Stimulated activated CD4-positive, alpha-beta T cell treated with anti-CD3 and anti-CD28 coated beads, Interleukin-2, amount 100 ng/mL, for 24 hours (primary cell): ENCODE measurements around the gene LYRM4.

Experiments used
- DNase-seq, 2 donors: peaks; one replicate each; pipeline ENCODE4 v3.0.0-alpha.2; 2020

The LYRM4 gene

GRCh38 chr6:5241252-5241651 is 19.5 kb downstream of the LYRM4 start:
- DNase-seq: no peak

- DNase-seq: no peak
These were observed 22.4 kb downstream of the LYRM4 start for GRCh38 chr6:5238336-5238735.

- no peak for DNase-seq
These were observed 22.9 kb downstream of the LYRM4 start for GRCh38 chr6:5237805-5238204.

- no peak for DNase-seq
These were observed 24.9 kb downstream of the LYRM4 start for GRCh38 chr6:5235830-5236229.

DNA sequence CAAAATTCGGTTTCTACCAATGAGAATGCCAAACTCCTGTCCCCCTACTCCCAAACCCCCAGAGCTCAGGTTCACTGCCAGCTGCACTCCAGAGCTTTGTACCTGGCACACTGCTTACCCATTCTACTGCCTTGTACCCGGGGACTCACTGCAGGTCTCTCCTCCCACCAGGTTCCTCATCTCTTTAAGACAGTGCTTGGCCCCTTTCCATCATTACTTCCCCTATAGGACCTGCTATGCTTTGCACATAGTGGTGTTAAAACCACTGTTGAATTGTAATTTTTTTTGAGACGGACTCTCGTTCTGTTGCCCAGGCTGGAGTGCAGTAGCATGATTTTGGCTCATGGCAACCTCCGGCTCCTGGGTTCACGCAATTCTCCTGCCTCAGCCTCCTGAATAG is 25.9 kb downstream of the LYRM4 start:
- no peak for DNase-seq

DNA sequence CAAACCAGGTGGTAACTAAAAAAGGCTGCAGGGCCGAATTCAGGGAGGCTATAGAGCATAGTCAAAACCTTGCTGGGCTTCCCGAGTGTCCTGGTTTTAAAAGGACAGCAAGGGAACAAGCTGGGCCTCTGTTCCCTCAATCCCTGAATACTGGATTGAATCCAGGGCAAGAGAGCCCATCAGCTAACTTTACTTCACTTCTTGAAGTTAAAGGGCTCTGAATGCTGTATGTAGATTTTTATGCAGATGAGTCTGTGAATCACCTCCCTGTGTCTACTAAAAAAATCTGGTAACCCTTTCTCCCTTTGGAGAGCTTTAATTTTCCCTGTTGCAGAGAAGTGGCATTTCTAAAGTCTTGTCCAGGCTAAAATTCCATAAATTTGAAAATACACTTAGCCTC is 29.5 kb downstream of the LYRM4 start:
- DNase-seq: no peak

DNA sequence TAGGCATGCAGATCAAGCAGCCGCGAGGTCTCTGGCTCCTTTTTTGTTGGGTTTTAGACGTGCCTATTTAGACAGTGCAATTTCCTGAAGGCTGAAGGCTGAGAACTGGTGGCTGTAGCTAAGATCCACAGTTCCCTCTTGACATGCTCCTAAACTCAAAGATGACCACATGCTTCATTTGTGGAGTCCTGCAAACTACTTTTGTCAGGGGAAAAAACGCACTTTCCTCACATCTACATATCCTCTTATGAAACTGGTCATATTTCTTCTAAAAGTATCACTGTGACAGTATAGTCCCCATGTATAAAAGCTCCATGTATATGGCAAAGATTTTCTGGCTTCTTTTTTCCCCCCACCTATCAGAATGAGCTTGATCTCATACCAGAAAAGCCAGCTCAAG is 30.7 kb downstream of the LYRM4 start:
- DNase-seq: no peak

DNA sequence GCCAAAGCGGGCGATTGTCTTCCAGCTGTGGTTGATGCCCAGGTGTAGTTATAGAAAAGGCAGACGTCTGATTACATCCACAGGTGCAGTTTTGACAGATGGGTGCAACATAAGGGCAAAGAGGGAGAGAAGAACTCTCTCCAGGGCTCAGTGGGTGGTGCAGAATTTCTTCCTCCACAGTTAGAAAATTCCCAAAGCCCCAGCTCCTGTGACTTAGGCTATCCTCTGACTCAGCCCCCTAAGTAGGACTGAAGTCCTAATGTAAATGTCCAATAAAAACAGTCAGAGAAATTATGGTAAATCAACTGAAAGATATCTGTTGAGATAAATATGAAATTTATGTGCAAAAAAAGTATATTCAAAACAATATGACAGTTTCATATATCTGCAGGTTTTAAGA is 31.4 kb downstream of the LYRM4 start:
- no peak for DNase-seq

GRCh38 chr6:5223309-5223708 is 37.4 kb downstream of the LYRM4 start:
- DNase-seq: no peak

GRCh38 chr6:5220443-5220842 is 40.3 kb downstream of the LYRM4 start:
- DNase-seq: no peak

GRCh38 chr6:5219011-5219691 is 41.6 kb downstream of the LYRM4 start:
- DNase-seq: no peak

DNA sequence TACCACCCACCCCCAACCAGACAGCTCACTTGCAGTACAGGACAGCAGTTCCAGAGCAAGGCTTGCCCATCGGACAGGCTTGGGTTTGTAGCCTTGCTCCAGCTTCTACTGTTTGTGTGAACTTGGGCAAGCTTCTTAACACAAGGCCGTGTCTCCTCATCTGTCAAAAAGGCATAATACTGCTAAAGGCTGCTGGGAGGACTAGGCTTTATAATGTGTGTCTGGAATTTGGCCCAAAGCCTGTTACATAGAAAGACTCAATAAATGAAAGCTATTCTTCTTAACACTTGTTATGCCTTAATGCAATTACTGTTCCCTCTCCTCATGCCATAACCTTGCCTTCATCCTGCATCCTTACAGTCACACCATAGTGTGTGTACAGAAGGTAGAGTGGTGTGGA is 43.4 kb downstream of the LYRM4 start:
- DNase-seq: no peak

DNA sequence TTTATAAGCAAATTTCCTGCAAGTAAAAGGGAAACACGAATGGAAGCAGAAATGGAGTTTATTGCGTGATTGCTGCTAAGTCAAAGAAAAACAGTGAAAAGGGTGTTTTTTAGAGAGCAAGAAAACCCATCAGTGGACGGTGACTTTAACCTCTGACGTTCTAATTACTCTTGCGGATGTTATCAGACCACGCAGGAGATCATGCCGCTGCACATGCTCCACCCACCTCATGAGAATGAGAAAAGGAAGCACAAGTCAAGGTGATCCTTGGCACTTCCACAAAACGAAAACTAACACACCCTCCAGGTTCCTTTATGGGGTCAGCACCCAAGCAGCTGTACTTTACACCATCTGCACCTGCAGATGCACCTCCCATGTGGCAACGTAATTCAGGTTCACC is 45.0 kb downstream of the LYRM4 start:
- DNase-seq: no peak

DNA sequence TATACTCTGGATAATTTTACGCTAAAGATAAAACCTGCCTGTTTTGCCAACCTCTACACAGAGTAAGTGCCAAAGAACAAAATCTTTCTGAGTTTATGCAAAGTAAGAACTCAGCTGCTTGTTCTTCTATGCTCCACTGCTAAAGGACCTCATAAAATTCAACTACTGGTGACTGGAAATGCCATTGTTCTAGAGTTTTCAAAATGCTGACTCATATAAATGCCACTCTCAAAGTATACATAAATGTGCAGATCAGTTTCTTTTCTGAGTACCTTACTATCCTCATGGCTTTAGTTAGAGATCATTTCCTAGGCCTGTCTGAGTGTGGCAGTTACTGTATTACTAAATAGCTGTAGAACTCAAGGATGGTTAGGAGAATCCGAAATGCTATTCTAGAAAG is 45.6 kb downstream of the LYRM4 start:
- DNase-seq: no peak

DNA sequence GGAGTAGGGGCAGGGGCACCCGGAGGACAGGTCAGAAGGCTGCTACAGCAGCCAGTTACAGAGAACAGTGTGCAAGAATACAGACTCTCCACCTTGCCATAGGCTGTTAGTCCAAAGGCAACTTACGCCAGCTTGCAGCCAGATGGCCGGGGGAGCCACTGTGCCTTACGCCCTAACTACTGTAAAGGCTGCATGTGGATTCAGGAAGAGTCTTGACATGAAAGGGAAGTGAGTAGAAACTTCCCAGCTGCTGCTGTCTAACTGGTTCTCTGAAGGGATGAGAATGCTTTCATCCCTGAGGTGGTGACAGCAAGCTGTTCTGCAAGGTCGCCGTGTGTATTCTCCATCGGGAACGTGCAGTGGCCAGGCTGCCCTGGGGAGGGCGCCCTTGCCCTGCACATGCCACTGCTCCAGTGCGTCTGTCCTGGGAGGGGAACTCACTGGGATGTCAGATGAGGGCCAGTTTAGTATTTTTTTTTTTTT is 46.1 kb downstream of the LYRM4 start:
- DNase-seq: peak; percentile 26 to 42

GRCh38 chr6:5213836-5214235 is 46.9 kb downstream of the LYRM4 start:
- no peak for DNase-seq

DNA sequence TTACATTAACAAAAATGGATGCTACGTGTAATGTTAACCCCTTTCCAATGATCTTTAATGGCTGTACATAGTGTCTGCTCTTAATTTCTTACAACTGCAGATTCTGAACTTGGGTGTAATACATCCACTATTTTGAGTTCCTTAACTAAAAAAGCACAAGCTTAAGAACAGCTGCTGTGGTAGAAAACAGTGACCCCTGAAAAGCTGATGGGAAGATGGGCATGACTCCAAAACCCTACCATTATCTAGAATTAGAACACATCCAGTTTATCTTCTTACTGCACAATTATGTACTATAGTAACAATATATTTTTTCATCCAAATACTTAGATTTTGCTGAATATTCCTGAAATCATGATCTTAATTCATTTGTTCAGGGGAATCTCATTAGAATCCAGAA is 49.3 kb downstream of the LYRM4 start:
- no peak for DNase-seq

DNA sequence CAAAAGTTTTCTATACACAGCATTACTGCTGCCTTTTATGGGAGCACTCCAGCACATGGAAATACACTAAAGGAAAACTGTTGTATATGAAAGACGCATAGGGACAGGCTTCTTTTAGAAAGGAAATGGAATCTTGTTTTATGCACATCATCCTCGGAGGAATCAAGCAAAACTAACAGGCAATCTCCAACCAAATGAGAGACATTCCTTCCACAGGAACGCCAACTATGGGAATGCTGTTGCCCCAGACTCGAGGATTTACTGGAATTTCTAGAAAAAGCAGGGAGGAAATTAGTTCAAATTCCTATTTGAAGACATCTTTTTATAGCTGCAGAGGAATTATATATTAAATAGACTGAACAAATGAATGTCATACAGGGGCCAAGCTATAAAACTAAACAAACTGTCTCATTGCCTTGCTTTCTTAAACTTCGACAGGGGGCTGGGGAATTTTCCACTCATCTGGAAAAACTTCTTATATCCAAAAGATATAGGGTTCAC is 52.2 kb downstream of the LYRM4 start:
- DNase-seq: no peak

DNA sequence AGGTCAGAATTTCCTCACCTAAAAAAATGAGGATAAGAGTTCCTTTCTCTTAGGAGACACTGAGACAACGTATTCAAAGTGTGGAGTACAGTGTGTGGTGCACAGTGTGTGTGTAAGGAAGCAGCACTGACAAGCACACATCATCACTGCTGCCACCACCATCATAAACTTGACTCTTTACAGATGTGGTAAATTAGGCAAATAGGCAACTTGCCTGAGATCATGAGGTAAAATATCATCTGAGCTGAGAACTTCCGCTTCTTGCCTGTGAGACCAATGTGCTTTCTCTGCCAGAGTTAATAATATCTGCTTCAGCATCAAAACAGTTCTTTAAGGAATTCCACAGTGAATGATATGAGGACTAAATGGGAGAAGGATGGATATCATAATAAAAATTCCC is 52.7 kb downstream of the LYRM4 start:
- no peak for DNase-seq

- DNase-seq: no peak
These were observed 53.7 kb downstream of the LYRM4 start for GRCh38 chr6:5206920-5207561.

DNA sequence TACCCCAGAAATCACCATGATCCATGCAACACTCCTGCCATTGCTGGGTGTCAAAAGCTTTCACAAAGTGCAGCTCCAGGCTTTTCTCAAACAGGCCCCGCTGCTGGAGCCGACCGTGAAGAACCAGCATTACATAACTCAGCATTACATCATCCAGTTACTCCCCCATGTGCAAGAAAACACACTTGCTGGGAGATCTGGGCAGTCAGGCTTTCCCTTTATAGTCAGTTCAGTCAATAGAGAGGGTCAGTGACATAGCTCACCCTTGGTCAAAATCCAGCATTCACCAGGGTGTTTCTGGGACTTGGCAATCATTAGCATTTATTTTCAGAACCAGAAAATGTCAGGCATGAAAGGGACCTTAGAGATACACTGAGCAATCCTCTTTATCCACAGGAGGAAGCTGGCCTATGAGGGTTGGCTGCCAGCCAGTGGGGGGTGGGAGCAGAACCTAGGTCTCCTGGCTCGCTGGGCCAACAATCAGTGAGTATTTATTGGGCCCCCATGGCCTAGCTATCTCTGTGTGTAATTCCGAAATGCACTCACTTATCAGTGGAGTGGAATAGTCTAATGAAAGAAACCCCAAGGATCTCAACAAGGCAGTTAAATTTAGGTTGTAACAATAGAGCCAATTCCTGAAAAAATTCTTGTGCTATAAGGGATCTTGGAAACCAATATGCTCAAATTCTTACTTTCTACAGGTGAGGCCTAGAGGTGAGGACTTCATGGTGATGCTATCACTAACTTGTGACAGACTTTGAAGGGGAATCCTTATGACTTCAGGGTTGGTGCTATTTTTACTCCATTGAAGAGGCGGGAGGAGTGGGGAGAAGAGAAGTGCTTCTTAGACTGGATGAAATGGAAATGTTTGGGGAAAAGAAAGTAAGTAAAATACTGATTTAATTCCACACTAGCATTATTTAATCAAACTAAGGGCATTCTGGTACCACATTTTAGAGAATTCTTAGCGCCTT is 54.6 kb downstream of the LYRM4 start:
- no peak for DNase-seq

DNA sequence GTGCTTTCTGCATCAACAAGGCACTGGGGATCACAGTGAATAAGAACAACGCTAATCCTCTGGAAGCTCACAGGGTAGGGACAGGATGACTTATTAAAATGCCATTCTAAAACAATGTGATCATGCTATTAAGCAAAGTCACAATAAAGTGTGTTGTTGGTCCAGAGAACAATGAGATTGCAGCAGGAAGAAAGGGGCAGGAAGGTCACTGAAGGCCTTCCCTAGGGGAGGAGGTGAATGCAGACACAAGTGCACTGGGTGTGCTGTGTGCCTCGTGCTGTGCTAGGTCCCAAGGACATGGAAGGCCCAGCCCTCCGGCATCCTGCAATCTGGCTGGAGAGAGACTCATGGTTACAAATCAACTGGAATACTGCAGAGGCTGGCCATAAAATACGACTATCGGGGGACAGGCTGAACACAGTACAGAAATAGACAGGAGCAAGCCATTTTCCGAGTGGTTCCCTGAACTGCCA is 55.7 kb downstream of the LYRM4 start:
- no peak for DNase-seq

DNA sequence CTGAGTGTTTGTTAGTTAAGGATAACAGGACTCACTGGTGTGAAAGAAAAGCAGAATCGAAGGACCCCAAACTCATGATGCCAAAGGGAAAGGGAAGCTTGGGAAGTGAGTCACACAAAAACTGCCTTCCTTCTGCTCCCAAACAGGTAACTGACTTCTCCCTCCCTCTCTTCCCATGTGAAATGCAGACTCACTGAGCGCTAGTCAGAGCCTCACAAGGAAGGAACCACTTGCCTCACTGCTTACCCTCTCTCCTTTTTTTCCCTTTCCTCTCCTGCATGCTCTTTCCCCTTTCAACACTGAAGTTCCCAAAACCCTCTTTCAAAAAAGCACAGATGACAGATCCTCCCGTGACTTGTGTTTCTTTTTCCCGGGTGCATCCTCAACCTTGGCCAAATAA is 56.4 kb downstream of the LYRM4 start:
- no peak for DNase-seq
